Breast epithelium (tissue), 4 donors: ENCODE measurements around the gene AGFG1. TPM values are rescaled to one million over a fixed set of nuclear protein-coding genes. Genes with fewer than 3 reads are reported as not detected.

Source experiments
- DNase-seq, 2 donors: peaks; one replicate each; pipeline ENCODE4 v3.0.0-alpha.2; 2019; ENCODE audit warnings: low spot score in 2 of 2
- H3K27ac ChIP-seq, 2 donors: fragments of 200-600 bp; sonication (generic) in 1 of 2; one replicate each; pipeline ENCODE4 v1.5.1; 2016 to 2019; ENCODE audit warnings: mild to moderate bottlenecking in 1 of 2
- H3K27me3 ChIP-seq, 2 donors: fragments of 200-600 bp; sonication (generic) in 1 of 2; one replicate each; pipeline versions ENCODE4 v1.5.1 to v1.6.0; 2017 to 2019; ENCODE audit warnings: control low read depth in 1 of 2, mild to moderate bottlenecking in 1 of 2
- H3K36me3 ChIP-seq: fragments of 200-600 bp; one replicate; pipeline ENCODE4 v1.5.1; 2019
- H3K4me1 ChIP-seq, 2 donors: fragments of 200-600 bp; sonication (generic); one replicate each; pipeline ENCODE4 v1.5.1; 2016 to 2019; ENCODE audit warnings: control low read depth in 1 of 2
- H3K4me3 ChIP-seq, 3 donors: fragments of 200-600 bp; sonication (generic); 1 replicate in 2 of 3; 2 replicates in 1 of 3; pipeline ENCODE4 v1.5.1; 2016 to 2019; ENCODE audit warnings: mild to moderate bottlenecking in 3 of 3, moderate library complexity in 2 of 3
- H3K9me3 ChIP-seq, 2 donors: fragments of 200-600 bp; sonication (generic) in 1 of 2; one replicate each; pipeline ENCODE4 v1.5.1; 2016 to 2019; ENCODE audit warnings: control low read depth in 1 of 2
- CTCF ChIP-seq, 3 donors: fragments of 450-650 bp; IDR thresholded peaks; one replicate each; pipeline ENCODE4 v1.5.1; 2016 to 2017; ENCODE audit warnings: antibody characterized with exemption in 3 of 3, mild to moderate bottlenecking in 3 of 3, moderate library complexity in 3 of 3
- POLR2A ChIP-seq: fragments of 450-650 bp; IDR thresholded peaks from one replicate; pipeline ENCODE4 v1.6.1; 2016; ENCODE audit warnings: antibody characterized with exemption, mild to moderate bottlenecking, moderate library complexity
- POLR2AphosphoS5 ChIP-seq, 3 donors: sonication (generic); formaldehyde crosslinking; IDR thresholded peaks; one replicate each; pipeline ENCODE4 v1.6.1; 2017; ENCODE audit warnings: antibody characterized with exemption in 3 of 3
- intact Hi-C: fragments of 100-400 bp; cut with DNase I; formaldehyde crosslinking; loops from one replicate; pipeline ENCODE4 v1.15.1; 2023; ENCODE audit warnings: low total_unique reads
- total RNA-seq, 3 donors: library from RNA; depleted of rRNA; stranded (reverse); fragments of >200 nt; gene quantifications; one replicate each; pipeline ENCODE4 v1.1.0, GENCODE V29; 2016

Gene AGFG1
- total RNA-seq, 3 donors from 2014 or later, result 77.0 to 145 (median 78.4) TPM

GRCh38 chr2:227570615-227571014, 98.7 kb downstream of the AGFG1 start:
- no peak for DNase-seq
- Histone ChIP-seq H3K27ac (no peak overlapping the region), H3K9me3 (no peaks in the 10 kb centered on the region), H3K36me3 (no peaks in the 10 kb centered on the region), H3K4me1 (no peaks in the 10 kb centered on the region), H3K4me3 (no peak overlapping the region), H3K27me3 (no peaks in the 10 kb centered on the region)
- TF ChIP-seq POLR2AphosphoS5 (IDR thresholded peaks at IDR 0.05), result no peak
- TF ChIP-seq CTCF (IDR thresholded peaks at IDR 0.05), result no peak
- TF ChIP-seq POLR2A, result no peak
- intact Hi-C loops, result no loop called here

DNA sequence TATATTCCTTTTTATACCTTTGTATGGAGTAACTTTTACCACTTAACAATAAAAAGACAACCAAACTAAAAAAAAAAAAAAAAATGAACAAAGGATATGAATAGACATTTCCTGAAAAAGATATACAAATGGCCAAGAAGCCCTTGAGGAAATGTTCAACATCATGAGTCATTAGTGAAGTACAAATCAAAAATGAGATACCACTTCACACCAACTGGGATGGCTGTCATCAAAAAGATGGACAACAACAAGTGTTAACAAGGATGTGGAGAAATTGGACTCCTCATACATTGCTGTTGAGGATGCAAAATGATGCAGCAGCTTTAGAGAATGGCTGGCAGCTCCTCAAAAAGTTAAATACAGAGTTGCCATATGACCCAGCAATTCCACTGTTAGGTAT, 104.2 kb downstream of the AGFG1 start:
- Histone ChIP-seq H3K9me3 (no peaks in the 10 kb centered on the region), H3K36me3 (no peaks in the 10 kb centered on the region), H3K27me3 (no peaks in the 10 kb centered on the region), H3K4me1 (no peaks in the 10 kb centered on the region), H3K4me3 (no peak overlapping the region), H3K27ac (no peak overlapping the region)
- TF ChIP-seq POLR2A (no peak), POLR2AphosphoS5 (IDR thresholded peaks at IDR 0.05) (no peak), CTCF (IDR thresholded peaks at IDR 0.05) (no peak)
- DNase-seq, result no peak
- intact Hi-C loops, result no loop called here

DNA sequence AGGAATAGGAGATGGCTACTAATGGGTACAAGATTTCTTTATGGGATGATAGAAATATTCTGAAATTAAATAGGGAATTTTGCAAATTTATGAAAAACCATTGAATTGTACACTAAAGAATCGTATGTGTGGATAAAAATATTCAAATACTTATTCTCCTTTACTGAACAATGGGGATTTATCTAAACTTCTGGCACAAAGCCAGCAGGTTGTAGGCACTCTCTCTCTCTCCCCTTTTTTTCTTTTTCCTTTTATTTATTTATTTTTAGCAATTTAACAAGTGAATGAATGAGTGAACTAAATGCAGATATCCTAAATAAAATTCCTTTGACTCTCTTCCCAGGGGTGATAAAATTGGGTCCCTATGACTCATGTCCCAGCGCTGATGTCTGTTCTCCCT, 104.9 kb downstream of the AGFG1 start:
- H3K4me3 ChIP-seq, result no peak overlapping the region
- H3K9me3 ChIP-seq, result no peaks in the 10 kb centered on the region
- no peak overlapping the region for H3K27ac ChIP-seq
- TF ChIP-seq CTCF (IDR thresholded peaks at IDR 0.05), result no peak
- H3K4me1 ChIP-seq, result no peaks in the 10 kb centered on the region
- H3K27me3 ChIP-seq, result no peaks in the 10 kb centered on the region
- intact Hi-C loops, result no loop called here
- no peaks in the 10 kb centered on the region for H3K36me3 ChIP-seq
- DNase-seq, result no peak

DNA sequence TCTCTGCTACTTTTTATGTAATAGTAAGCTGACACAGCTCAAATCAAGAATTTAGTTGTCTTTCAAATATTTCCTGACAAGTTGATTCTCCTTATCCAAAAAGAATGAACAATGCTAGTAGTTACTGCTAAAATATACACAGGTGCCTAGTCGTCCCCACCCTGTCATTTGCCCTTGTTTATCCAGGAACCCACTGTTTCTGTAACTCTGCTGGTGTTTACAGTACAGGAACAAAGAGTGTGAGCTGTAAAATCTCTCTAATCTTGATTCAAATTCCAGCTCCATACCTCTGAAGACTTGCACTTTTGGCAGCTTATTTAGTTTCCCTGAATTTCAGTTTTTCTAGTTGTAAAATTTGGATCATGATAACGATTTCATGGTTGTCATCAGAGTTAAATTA, 105.6 kb downstream of the AGFG1 start:
- H3K27ac ChIP-seq, result no peak overlapping the region
- intact Hi-C loops, result no loop called here
- no peak for DNase-seq
- H3K4me3 ChIP-seq, result no peak overlapping the region
- H3K9me3 ChIP-seq, result peaks cover 5 to 6% of the 10 kb centered on the region in 2 donors
- no peaks in the 10 kb centered on the region for H3K36me3 ChIP-seq
- TF ChIP-seq POLR2AphosphoS5 (IDR thresholded peaks at IDR 0.05), result no peak
- H3K4me1 ChIP-seq, result no peaks in the 10 kb centered on the region
- H3K27me3 ChIP-seq, result no peaks in the 10 kb centered on the region

DNA sequence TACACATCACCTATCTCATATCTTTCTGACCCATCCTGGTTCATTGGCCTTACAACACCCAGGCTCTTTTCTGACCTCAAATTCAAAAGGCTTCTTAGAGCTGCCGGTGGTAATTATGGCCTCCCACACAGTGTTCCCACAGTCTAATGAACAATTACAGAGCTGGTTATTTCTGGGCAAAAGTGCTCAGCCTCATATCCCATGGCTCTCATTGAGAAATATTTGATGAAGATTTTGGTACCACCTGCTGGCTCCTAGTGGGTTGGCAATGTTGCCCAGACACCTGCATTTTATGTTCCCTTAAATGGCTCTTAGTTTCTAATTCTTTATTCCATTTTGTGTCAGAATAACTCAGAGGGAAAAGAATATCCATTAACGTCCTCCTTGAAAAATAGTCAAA, 106.7 kb downstream of the AGFG1 start:
- Histone ChIP-seq H3K27ac (no peak overlapping the region), H3K4me1 (no peaks in the 10 kb centered on the region), H3K4me3 (no peak overlapping the region), H3K27me3 (no peaks in the 10 kb centered on the region), H3K36me3 (no peaks in the 10 kb centered on the region), H3K9me3 (peaks cover 14 to 15% of the 10 kb centered on the region in 2 donors)
- no peak for DNase-seq
- no peak for TF ChIP-seq POLR2A
- no peak for TF ChIP-seq POLR2AphosphoS5 (IDR thresholded peaks at IDR 0.05)
- TF ChIP-seq CTCF (IDR thresholded peaks at IDR 0.05), result no peak
- intact Hi-C loops, result no loop called here

DNA sequence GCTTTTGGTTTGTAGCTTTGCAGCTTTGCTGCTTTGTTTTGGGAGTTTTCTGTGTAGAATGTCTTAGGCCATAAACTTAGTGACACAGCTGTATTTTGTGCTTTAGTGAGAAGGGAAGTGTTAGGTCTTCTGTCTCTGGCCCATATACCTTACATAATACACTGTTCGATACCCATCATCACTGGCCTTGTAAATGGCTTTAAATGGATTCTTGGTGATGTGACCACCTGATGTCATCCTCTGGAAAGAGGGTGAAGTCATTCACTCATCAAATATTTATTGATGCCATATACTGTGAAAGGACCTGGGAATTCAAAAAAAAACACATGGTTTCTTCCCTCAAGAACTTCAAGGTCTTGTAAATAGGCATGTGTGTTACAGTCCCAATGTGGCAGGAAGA, 107.8 kb downstream of the AGFG1 start:
- Histone ChIP-seq H3K9me3 (peaks cover 14 to 21% of the 10 kb centered on the region in 2 donors), H3K4me3 (no peak overlapping the region), H3K36me3 (no peaks in the 10 kb centered on the region), H3K27ac (no peak overlapping the region), H3K4me1 (no peaks in the 10 kb centered on the region), H3K27me3 (no peaks in the 10 kb centered on the region)
- no peak for DNase-seq
- intact Hi-C loops, result no loop called here
- TF ChIP-seq CTCF (IDR thresholded peaks at IDR 0.05) (no peak), POLR2A (no peak), POLR2AphosphoS5 (IDR thresholded peaks at IDR 0.05) (no peak)
